PFSK-1 (cell line): ENCODE results near the gene ZNF362.

Experiments
- POLR2AphosphoS5 ChIP-seq: IDR thresholded peaks from 2 replicates; pipeline ENCODE4 v1.6.1; 2012; ENCODE audit warnings: low read depth, mild to moderate bottlenecking, control low read depth, low read length, moderate library complexity
- SIN3A ChIP-seq: IDR thresholded peaks from 2 replicates; pipeline ENCODE4 v1.6.1; 2012; ENCODE audit warnings: mild to moderate bottlenecking, low read length, moderate library complexity, borderline replicate concordance; ENCODE audit not compliant: insufficient read depth
- TF ChIP-seq, protein P1 (sequence below), 2 experiments: IDR thresholded peaks; 2 replicates each; pipeline versions ENCODE4 v1.6.1 to v1.8.0; 2011 to 2012; ENCODE audit warnings: low read depth in 2 of 2, low read length in 2 of 2, control low read depth in 1 of 2, inconsistent platforms in 1 of 2, mild to moderate bottlenecking in 1 of 2, moderate library complexity in 1 of 2; ENCODE audit not compliant: insufficient read depth in 1 of 2

DNA sequence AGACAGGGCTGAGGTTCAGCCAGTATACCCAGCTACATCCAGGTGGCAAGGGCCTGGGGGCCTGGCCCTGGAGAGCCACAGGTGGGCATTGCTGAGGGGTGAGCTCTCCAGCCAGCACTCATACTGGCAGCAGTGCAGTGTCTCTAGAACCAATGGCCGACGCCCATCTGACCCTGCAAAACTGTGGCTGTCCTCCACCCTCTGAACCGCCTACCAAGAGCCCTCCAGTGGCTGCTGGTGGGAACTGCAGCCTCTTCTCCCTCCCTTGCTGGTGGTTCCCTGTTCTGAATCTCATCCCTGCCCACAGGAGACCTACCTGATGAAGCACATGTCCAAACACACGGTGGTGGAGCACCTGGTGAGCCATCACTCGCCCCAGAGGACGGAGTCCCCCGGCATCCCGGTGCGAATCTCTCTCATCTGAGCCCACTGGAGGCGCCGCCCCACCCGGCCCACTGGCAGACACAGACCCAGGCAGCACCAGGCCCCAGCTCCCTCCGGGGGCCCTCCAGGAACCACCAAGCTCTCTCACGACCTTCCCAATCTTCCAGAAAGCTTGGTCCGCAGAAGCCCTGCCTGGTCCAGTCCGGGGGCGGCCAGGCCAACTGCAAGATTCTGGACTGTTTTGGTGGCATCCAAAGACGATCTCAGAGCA lies 42.5 kb downstream of the ZNF362 start:
- TF ChIP-seq POLR2AphosphoS5 (no peak), SIN3A (no peak)
- TF ChIP-seq, protein P1, sequence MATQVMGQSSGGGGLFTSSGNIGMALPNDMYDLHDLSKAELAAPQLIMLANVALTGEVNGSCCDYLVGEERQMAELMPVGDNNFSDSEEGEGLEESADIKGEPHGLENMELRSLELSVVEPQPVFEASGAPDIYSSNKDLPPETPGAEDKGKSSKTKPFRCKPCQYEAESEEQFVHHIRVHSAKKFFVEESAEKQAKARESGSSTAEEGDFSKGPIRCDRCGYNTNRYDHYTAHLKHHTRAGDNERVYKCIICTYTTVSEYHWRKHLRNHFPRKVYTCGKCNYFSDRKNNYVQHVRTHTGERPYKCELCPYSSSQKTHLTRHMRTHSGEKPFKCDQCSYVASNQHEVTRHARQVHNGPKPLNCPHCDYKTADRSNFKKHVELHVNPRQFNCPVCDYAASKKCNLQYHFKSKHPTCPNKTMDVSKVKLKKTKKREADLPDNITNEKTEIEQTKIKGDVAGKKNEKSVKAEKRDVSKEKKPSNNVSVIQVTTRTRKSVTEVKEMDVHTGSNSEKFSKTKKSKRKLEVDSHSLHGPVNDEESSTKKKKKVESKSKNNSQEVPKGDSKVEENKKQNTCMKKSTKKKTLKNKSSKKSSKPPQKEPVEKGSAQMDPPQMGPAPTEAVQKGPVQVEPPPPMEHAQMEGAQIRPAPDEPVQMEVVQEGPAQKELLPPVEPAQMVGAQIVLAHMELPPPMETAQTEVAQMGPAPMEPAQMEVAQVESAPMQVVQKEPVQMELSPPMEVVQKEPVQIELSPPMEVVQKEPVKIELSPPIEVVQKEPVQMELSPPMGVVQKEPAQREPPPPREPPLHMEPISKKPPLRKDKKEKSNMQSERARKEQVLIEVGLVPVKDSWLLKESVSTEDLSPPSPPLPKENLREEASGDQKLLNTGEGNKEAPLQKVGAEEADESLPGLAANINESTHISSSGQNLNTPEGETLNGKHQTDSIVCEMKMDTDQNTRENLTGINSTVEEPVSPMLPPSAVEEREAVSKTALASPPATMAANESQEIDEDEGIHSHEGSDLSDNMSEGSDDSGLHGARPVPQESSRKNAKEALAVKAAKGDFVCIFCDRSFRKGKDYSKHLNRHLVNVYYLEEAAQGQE (IDR thresholded peaks at IDR 0.05; ENCODE audit: insufficient read depth in 1 of 2, low read depth in 2 of 2, low read length in 2 of 2) = no peak
